CD14-positive monocyte (primary cell): ENCODE results near the gene DOCK3. TPM values are rescaled to one million over a fixed set of nuclear protein-coding genes. Genes with fewer than 3 reads are reported as not detected.

ENCODE experiments used
- DNase-seq, 3 donors: peaks; one replicate each; pipeline ENCODE4 v3.0.0-alpha.2; 2011 to 2022
- H2AFZ ChIP-seq: 2 replicates; pipeline ENCODE4 v1.6.0; 2012; ENCODE audit warnings: mild to moderate bottlenecking, low read depth, low read length, inconsistent platforms; ENCODE audit not compliant: insufficient read depth, poor library complexity, severe bottlenecking
- H3K27ac ChIP-seq, 2 donors: 1 replicate in 1 of 2; 2 replicates in 1 of 2; pipeline ENCODE4 v1.5.1; 2012 to 2013; ENCODE audit warnings: low read length in 2 of 2, control low read depth in 1 of 2, inconsistent platforms in 1 of 2, low read depth in 1 of 2, mild to moderate bottlenecking in 1 of 2
- H3K27me3 ChIP-seq, 2 donors: one replicate each; pipeline versions ENCODE4 v1.6.0 to v1.6.1; 2011 to 2013; ENCODE audit warnings: low read length in 2 of 2; ENCODE audit not compliant: control insufficient read depth in 2 of 2, insufficient read depth in 2 of 2
- H3K36me3 ChIP-seq, 2 donors: replicated peaks in 1 of 2; 1 replicate in 1 of 2; 2 replicates in 1 of 2; pipeline versions ENCODE4 v1.5.1 to v1.6.1; 2012 to 2013; ENCODE audit warnings: low read length in 2 of 2, control low read depth in 1 of 2, inconsistent platforms in 1 of 2, mild to moderate bottlenecking in 1 of 2; ENCODE audit not compliant: insufficient read depth in 2 of 2, control insufficient read depth in 1 of 2
- H3K4me1 ChIP-seq, 2 donors: 1 replicate in 1 of 2; 2 replicates in 1 of 2; pipeline versions ENCODE4 v1.5.1 to v1.6.1; 2012 to 2013; ENCODE audit warnings: low read length in 2 of 2, control low read depth in 1 of 2, inconsistent platforms in 1 of 2, mild to moderate bottlenecking in 1 of 2, moderate library complexity in 1 of 2; ENCODE audit not compliant: insufficient read depth in 2 of 2, control insufficient read depth in 1 of 2
- H3K4me2 ChIP-seq: replicated peaks from 2 replicates; pipeline ENCODE3; 2012; ENCODE audit warnings: low read length, moderate library complexity, mild to moderate bottlenecking; ENCODE audit not compliant: poor library complexity, severe bottlenecking; ENCODE audit errors: extremely low read depth
- H3K4me3 ChIP-seq, 3 experiments: fragments of 200-600 bp in 1 of 3; sonication (generic) in 1 of 3; replicated peaks in 1 of 3; 1 replicate in 2 of 3; 2 replicates in 1 of 3; pipeline ENCODE4 v1.5.1; 2011 to 2013; ENCODE audit warnings: low read length in 3 of 3, mild to moderate bottlenecking in 3 of 3, control low read depth in 2 of 3, low read depth in 2 of 3, inconsistent platforms in 1 of 3, moderate library complexity in 1 of 3
- H3K79me2 ChIP-seq: 2 replicates; pipeline ENCODE4 v1.6.0; 2012; ENCODE audit warnings: mild to moderate bottlenecking, control low read depth, inconsistent platforms, low read length, moderate library complexity; ENCODE audit not compliant: insufficient read depth
- H3K9ac ChIP-seq: 2 replicates; pipeline ENCODE4 v1.6.0; 2017; ENCODE audit warnings: low read length, mild to moderate bottlenecking; ENCODE audit not compliant: insufficient read depth, poor library complexity, severe bottlenecking
- H3K9me3 ChIP-seq, 2 donors: replicated peaks in 1 of 2; 1 replicate in 1 of 2; 2 replicates in 1 of 2; pipeline versions ENCODE4 v1.5.1 to v1.6.1; 2012 to 2013; ENCODE audit warnings: low read length in 2 of 2, control low read depth in 1 of 2; ENCODE audit not compliant: control insufficient read depth in 1 of 2, insufficient read depth in 1 of 2
- H4K20me1 ChIP-seq: 2 replicates; pipeline ENCODE4 v1.6.0; 2012; ENCODE audit warnings: mild to moderate bottlenecking, low read length, control low read depth, moderate library complexity; ENCODE audit not compliant: insufficient read depth
- H3K27ac Mint-ChIP-seq, 7 donors: one replicate each; pipeline ENCODE4 v1.8.0; 2020; ENCODE audit warnings: mild to moderate bottlenecking in 7 of 7, mixed read lengths in 7 of 7, moderate library complexity in 6 of 7, inconsistent platforms in 2 of 7
- H3K27me3 Mint-ChIP-seq, 3 donors: one replicate each; pipeline ENCODE4 v1.8.0; 2021 to 2022; ENCODE audit warnings: low read depth in 3 of 3, mild to moderate bottlenecking in 3 of 3, mixed read lengths in 3 of 3, moderate library complexity in 3 of 3, inconsistent platforms in 1 of 3
- H3K36me3 Mint-ChIP-seq, 2 donors: one replicate each; pipeline ENCODE4 v1.8.0; 2020; ENCODE audit warnings: mixed read lengths in 2 of 2, inconsistent platforms in 1 of 2, mild to moderate bottlenecking in 1 of 2
- H3K4me1 Mint-ChIP-seq: one replicate; pipeline ENCODE4 v1.8.0; 2020; ENCODE audit warnings: mild to moderate bottlenecking, mixed read lengths
- H3K4me3 Mint-ChIP-seq, 2 donors: one replicate each; pipeline ENCODE4 v1.8.0; 2020; ENCODE audit warnings: mild to moderate bottlenecking in 2 of 2, mixed read lengths in 2 of 2, moderate library complexity in 1 of 2
- H3K9me3 Mint-ChIP-seq, 7 donors: one replicate each; pipeline ENCODE4 v1.8.0; 2020 to 2022; ENCODE audit warnings: mixed read lengths in 7 of 7, mild to moderate bottlenecking in 6 of 7, moderate library complexity in 6 of 7, inconsistent platforms in 2 of 7
- CTCF ChIP-seq: fragments of 200-600 bp; IDR thresholded peaks from one replicate; pipeline ENCODE4 v1.8.0; 2022; ENCODE audit warnings: antibody characterized with exemption, mild to moderate bottlenecking
- WGBS: methylation state at CpG from one replicate; pipeline ENCODE4 v1.1.5; 2013; ENCODE audit warnings: missing lambda C conversion rate; ENCODE audit not compliant: insufficient coverage; 5-methylcytosine and 5-hydroxymethylcytosine counted together
- intact Hi-C, 2 donors: fragments of 100-400 bp; cut with micrococcal nuclease; formaldehyde crosslinking; loops; one replicate each; pipeline versions ENCODE4 v1.15.0 to v1.15.1; 2023
- polyA plus RNA-seq, 3 donors: library from polyadenylated mRNA; depleted of rRNA in 1 of 3; unstranded in 2 of 3; stranded (reverse) in 1 of 3; fragments of 300-500 nt in 2 of 3; fragments of >200 nt in 1 of 3; fragmentation: Illumina TruSeq in 2 of 3; gene quantifications; 1 replicate in 2 of 3; 2 replicates in 1 of 3; pipeline ENCODE4 v1.2.3, GENCODE V29; 2012 to 2021

DOCK3 gene
- polyA plus RNA-seq, 3 donors = 0.03 TPM; not detected in 1

GRCh38 chr3:51396401-51396800 lies 721.7 kb downstream of the DOCK3 start:
- peaks cover 40% of the 10 kb centered on the region for H4K20me1 ChIP-seq
- peaks cover 49% of the 10 kb centered on the region for H3K79me2 ChIP-seq
- DNase-seq = no peak
- no peaks in the 10 kb centered on the region for H3K27me3 ChIP-seq
- no peaks in the 10 kb centered on the region for H3K9me3 ChIP-seq
- Mint-ChIP-seq H3K27me3 (peaks cover 0 to 2% (median 0%) of the 10 kb centered on the region in 3 donors), H3K4me3 (no peak overlapping the region), H3K4me1 (peaks cover 45% of the 10 kb centered on the region), H3K27ac (peak overlapping the region in 5 of 7 donors; percentile 57 to 76 (median 70)), H3K36me3 (peaks cover 59 to 80% of the 10 kb centered on the region in 2 donors), H3K9me3 (peaks cover 0 to 3% (median 0%) of the 10 kb centered on the region in 7 donors)
- no peak overlapping the region for H3K9ac ChIP-seq
- peaks cover 22 to 32% of the 10 kb centered on the region in 2 donors for H3K4me1 ChIP-seq
- no peak overlapping the region for H3K4me3 ChIP-seq
- WGBS = 90% methylated on average over 1 of the region's 1 CpG
- no peak overlapping the region for H3K4me2 ChIP-seq
- intact Hi-C loops = loop anchor here in 1 of 2 donors (10.0 kb wide), 1 partner anchor 1042 kb away; the partner anchor contains the start of genes CYB561D2, NPRL2 and TMEM115
- no peak for TF ChIP-seq CTCF
- peak overlapping the region in 1 of 2 donors; percentile 40 for H3K27ac ChIP-seq
- peaks cover 73 to 83% of the 10 kb centered on the region in 2 donors for H3K36me3 ChIP-seq
- no peak overlapping the region for H2AFZ ChIP-seq

GRCh38 chr3:51397392-51397791 lies 722.7 kb downstream of the DOCK3 start:
- H4K20me1 ChIP-seq = peaks cover 40% of the 10 kb centered on the region
- no peaks in the 10 kb centered on the region for H3K9me3 ChIP-seq
- Mint-ChIP-seq H3K4me3 (no peak overlapping the region), H3K9me3 (peaks cover 0 to 3% (median 0%) of the 10 kb centered on the region in 7 donors), H3K4me1 (peaks cover 49% of the 10 kb centered on the region), H3K27ac (peak overlapping the region in 5 of 7 donors; percentile 22 to 74 (median 56)), H3K36me3 (peaks cover 63 to 83% of the 10 kb centered on the region in 2 donors), H3K27me3 (peaks cover 0 to 2% (median 0%) of the 10 kb centered on the region in 3 donors)
- peaks cover 40% of the 10 kb centered on the region for H3K79me2 ChIP-seq
- H3K27ac ChIP-seq = no peak overlapping the region
- intact Hi-C loops = loop anchor here in 1 of 2 donors (10.0 kb wide), 1 partner anchor 1043 kb away; the partner anchor contains the start of genes CYB561D2, NPRL2 and TMEM115
- H3K36me3 ChIP-seq = peaks cover 73 to 83% of the 10 kb centered on the region in 2 donors
- H2AFZ ChIP-seq = no peak overlapping the region
- TF ChIP-seq CTCF = no peak
- H3K27me3 ChIP-seq = no peaks in the 10 kb centered on the region
- H3K4me2 ChIP-seq = no peak overlapping the region
- H3K4me3 ChIP-seq = no peak overlapping the region
- peaks cover 24 to 34% of the 10 kb centered on the region in 2 donors for H3K4me1 ChIP-seq
- WGBS = 98% methylated on average over 4 of the region's 5 CpGs
- no peak overlapping the region for H3K9ac ChIP-seq
- DNase-seq = no peak
